ENCODE results near the gene PCBD2.

PCBD2 gene

DNA sequence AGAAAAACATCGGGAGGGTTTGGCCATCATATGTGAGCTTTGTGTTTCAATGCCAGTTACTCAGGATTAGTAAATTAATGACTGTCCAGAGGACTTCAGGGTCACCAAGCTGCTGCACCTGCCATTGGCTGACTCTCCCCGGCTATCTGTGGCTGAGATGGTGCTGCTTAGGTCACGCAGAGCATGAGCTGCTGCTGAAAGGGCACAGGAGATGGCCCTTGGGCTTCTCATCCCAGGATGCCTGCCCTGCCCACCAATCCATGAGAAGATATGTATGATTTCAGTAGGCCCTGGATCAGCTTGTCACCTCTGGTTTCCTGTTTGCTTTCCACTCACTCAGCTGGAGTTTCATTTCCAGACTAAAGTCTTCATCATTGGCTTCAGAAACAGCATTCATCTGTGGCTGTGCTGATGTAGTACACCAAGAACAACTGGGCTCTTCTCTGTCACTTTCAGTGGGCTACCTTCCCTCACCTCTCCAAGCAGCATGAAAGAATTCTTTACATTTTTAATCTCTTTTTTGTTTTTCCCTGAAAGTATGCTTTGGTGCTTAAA, 60.4 kb downstream of the PCBD2 start:
- Histone ChIP-seq H3K27me3 (ENCODE audit: low read length) (no peaks in the 10 kb centered on the region), H3K9me3 (ENCODE audit: insufficient read depth, low read length) (no peaks in the 10 kb centered on the region), H3K79me2 (ENCODE audit: insufficient read depth, low read length) (no peaks in the 10 kb centered on the region), H3K36me3 (ENCODE audit: low read length) (no peaks in the 10 kb centered on the region), H3K27ac (ENCODE audit: low read depth, low read length) (no peak overlapping the region), H4K20me1 (ENCODE audit: low read depth, low read length) (no peaks in the 10 kb centered on the region), H3K9ac (ENCODE audit: low read length) (no peak overlapping the region), H3K9me2 (replicated peaks; ENCODE audit: insufficient read depth, low read length) (no peaks in the 10 kb centered on the region), H3F3A (ENCODE audit: insufficient read depth) (0 out of 2 replicates have a peak, but pooled peaks cover 1% of the 10 kb centered on the region), H3K4me3 (ENCODE audit: insufficient read depth, low read length, poor library complexity, severe bottlenecking) (no peak overlapping the region), H2AFZ (ENCODE audit: low read depth, low read length, severe bottlenecking) (no peak overlapping the region), H3K4me2 (ENCODE audit: low read depth, low read length, poor library complexity, severe bottlenecking) (no peak overlapping the region)
- TF ChIP-seq, protein P1, sequence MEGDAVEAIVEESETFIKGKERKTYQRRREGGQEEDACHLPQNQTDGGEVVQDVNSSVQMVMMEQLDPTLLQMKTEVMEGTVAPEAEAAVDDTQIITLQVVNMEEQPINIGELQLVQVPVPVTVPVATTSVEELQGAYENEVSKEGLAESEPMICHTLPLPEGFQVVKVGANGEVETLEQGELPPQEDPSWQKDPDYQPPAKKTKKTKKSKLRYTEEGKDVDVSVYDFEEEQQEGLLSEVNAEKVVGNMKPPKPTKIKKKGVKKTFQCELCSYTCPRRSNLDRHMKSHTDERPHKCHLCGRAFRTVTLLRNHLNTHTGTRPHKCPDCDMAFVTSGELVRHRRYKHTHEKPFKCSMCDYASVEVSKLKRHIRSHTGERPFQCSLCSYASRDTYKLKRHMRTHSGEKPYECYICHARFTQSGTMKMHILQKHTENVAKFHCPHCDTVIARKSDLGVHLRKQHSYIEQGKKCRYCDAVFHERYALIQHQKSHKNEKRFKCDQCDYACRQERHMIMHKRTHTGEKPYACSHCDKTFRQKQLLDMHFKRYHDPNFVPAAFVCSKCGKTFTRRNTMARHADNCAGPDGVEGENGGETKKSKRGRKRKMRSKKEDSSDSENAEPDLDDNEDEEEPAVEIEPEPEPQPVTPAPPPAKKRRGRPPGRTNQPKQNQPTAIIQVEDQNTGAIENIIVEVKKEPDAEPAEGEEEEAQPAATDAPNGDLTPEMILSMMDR (IDR thresholded peaks at IDR 0.05; ENCODE audit: insufficient read depth, low read length, poor library complexity, severe bottlenecking) = no peak
- no peak for TF ChIP-seq EZH2phosphoT487 (conservative IDR thresholded peaks at IDR 0.05; ENCODE audit: low read length)

DNA sequence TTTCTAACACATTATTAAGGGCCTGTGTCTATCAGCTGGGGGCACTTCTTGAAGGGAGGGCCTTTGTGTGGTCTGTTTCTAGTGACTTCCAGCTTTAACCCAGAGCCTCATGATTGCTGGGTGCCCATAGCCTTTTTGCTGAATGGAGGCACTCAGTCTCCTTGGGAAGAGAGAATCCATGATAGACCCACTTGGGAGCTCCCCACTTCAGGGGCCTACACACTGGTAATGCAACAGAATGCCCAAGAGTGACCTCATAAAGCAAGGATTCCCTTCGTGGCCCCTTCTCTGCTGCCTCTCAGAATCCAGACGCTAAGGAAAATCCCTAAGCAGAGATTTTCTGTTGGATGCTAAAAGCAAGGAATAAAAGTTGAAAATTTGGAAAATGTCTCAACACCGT, 62.7 kb downstream of the PCBD2 start, which contains the start of gene CATSPER3:
CATSPER3 (plus strand) TSS at position 301 of the 400 bp plus-strand sequence; CDS start at position 386, 85 bp downstream.
- no peak within 1 kb of the TSS for H3K4me2 ChIP-seq (ENCODE audit: low read depth, low read length, poor library complexity, severe bottlenecking)
- H3K9me3 ChIP-seq (ENCODE audit: insufficient read depth, low read length) = no peaks in the 10 kb centered on the region
- no peak within 1 kb of the TSS for H3K27ac ChIP-seq (ENCODE audit: low read depth, low read length)
- no peak within 1 kb of the TSS for H3K9ac ChIP-seq (ENCODE audit: low read length)
- no peaks in the 10 kb centered on the region for H3K36me3 ChIP-seq (ENCODE audit: low read length)
- H3K9me2 ChIP-seq (replicated peaks; ENCODE audit: insufficient read depth, low read length) = no peaks in the 10 kb centered on the region
- TF ChIP-seq, protein P1 (IDR thresholded peaks at IDR 0.05; ENCODE audit: insufficient read depth, low read length, poor library complexity, severe bottlenecking) = no peak
- no peak for TF ChIP-seq EZH2phosphoT487 (conservative IDR thresholded peaks at IDR 0.05; ENCODE audit: low read length)
- H4K20me1 ChIP-seq (ENCODE audit: low read depth, low read length) = no peaks in the 10 kb centered on the region
- H3F3A ChIP-seq (ENCODE audit: insufficient read depth) = no peaks in the 10 kb centered on the region
- H3K27me3 ChIP-seq (ENCODE audit: low read length) = no peaks in the 10 kb centered on the region
- no peaks in the 10 kb centered on the region for H3K79me2 ChIP-seq (ENCODE audit: insufficient read depth, low read length)
- no peak within 1 kb of the TSS for H3K4me3 ChIP-seq (ENCODE audit: insufficient read depth, low read length, poor library complexity, severe bottlenecking)
- H2AFZ ChIP-seq (ENCODE audit: low read depth, low read length, severe bottlenecking) = no peak within 1 kb of the TSS

DNA sequence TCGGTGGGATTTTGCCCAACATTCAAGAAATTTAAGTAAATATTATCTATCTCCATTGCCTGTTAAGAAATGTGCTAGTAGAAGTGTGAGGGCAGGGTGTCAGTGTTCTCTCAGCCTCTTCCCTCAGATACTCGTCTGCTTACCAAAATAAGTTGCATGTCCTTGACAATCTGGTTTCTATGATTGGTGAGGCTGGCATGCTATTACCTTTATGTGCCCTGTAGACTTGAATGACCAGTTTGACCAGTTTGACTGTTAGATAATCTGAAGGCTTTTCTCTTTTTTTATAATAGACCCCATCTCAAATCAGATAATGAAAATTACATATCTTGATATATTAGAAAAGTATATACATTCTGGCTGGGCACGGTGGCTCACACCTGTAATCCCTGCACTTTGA, 63.1 kb downstream of the PCBD2 start:
- no peak overlapping the region for H3K27ac ChIP-seq (ENCODE audit: low read depth, low read length)
- H4K20me1 ChIP-seq (ENCODE audit: low read depth, low read length) = no peaks in the 10 kb centered on the region
- TF ChIP-seq, protein P1 (IDR thresholded peaks at IDR 0.05; ENCODE audit: insufficient read depth, low read length, poor library complexity, severe bottlenecking) = no peak
- no peak for TF ChIP-seq EZH2phosphoT487 (conservative IDR thresholded peaks at IDR 0.05; ENCODE audit: low read length)
- no peak overlapping the region for H2AFZ ChIP-seq (ENCODE audit: low read depth, low read length, severe bottlenecking)
- no peak overlapping the region for H3K4me2 ChIP-seq (ENCODE audit: low read depth, low read length, poor library complexity, severe bottlenecking)
- H3K9me2 ChIP-seq (replicated peaks; ENCODE audit: insufficient read depth, low read length) = no peaks in the 10 kb centered on the region
- no peaks in the 10 kb centered on the region for H3K27me3 ChIP-seq (ENCODE audit: low read length)
- H3K9me3 ChIP-seq (ENCODE audit: insufficient read depth, low read length) = no peaks in the 10 kb centered on the region
- H3K36me3 ChIP-seq (ENCODE audit: low read length) = no peaks in the 10 kb centered on the region
- no peaks in the 10 kb centered on the region for H3F3A ChIP-seq (ENCODE audit: insufficient read depth)
- H3K9ac ChIP-seq (ENCODE audit: low read length) = no peak overlapping the region
- H3K79me2 ChIP-seq (ENCODE audit: insufficient read depth, low read length) = no peaks in the 10 kb centered on the region
- no peak overlapping the region for H3K4me3 ChIP-seq (ENCODE audit: insufficient read depth, low read length, poor library complexity, severe bottlenecking)
